T-cell (primary cell): ENCODE results near the gene SETBP1. TPM values are rescaled to one million over a fixed set of nuclear protein-coding genes. Genes with fewer than 3 reads are reported as not detected.

Experiments used
- ATAC-seq, 4 experiments: fragments of 200-7000 bp in 3 of 4; fragments of 150-1000 bp in 1 of 4; cut with Tn5 transposase; replicated peaks in 1 of 4; 1 replicate in 3 of 4; 2 replicates in 1 of 4; pipeline ENCODE4 v1.10.0; 2021; ENCODE audit warnings: moderate library complexity in 3 of 4, mild to moderate bottlenecking in 2 of 4, moderate number of reproducible peaks in 1 of 4
- CTCF ChIA-PET, 2 donors: fragments of 300-600 bp; sonication (Branson Sonifier 250); formaldehyde crosslinking; loops; one replicate each; lab custom pipeline; 2022; ENCODE audit warnings: antibody characterized with exemption in 2 of 2; lab: Charles Lee
- POLR2A ChIA-PET, 2 donors: fragments of 300-600 bp; sonication (Branson Sonifier 250); formaldehyde crosslinking; loops; one replicate each; lab custom pipeline; 2022; ENCODE audit warnings: antibody characterized with exemption in 2 of 2; lab: Charles Lee
- DNase-seq, 35 experiments: peaks; one replicate each; pipeline versions ENCODE4 v3.0.0 to v3.0.0-alpha.2; 2013 to 2023
- H3K27ac ChIP-seq: one replicate; pipeline ENCODE4 v1.5.1; 2013; ENCODE audit warnings: low read length
- H3K27me3 ChIP-seq, 2 experiments: replicated peaks in 1 of 2; 1 replicate in 1 of 2; 2 replicates in 1 of 2; pipeline versions ENCODE4 v1.6.1 to v1.7.0; 2013; ENCODE audit warnings: low read length in 1 of 2, mixed read lengths in 1 of 2; ENCODE audit not compliant: control insufficient read depth in 2 of 2, insufficient read depth in 2 of 2; ENCODE audit errors: extremely low read depth in 1 of 2
- H3K36me3 ChIP-seq, 2 donors: 1 replicate in 1 of 2; 2 replicates in 1 of 2; pipeline versions ENCODE4 v1.6.1 to v1.7.0; 2013; ENCODE audit warnings: low read length in 1 of 2; ENCODE audit not compliant: control insufficient read depth in 2 of 2, insufficient read depth in 1 of 2; ENCODE audit errors: extremely low read depth in 1 of 2
- H3K4me1 ChIP-seq, 2 experiments: 1 replicate in 1 of 2; 2 replicates in 1 of 2; pipeline versions ENCODE4 v1.6.1 to v1.7.0; 2013; ENCODE audit warnings: low read length in 2 of 2, mixed read lengths in 1 of 2; ENCODE audit not compliant: insufficient read depth in 2 of 2, control insufficient read depth in 1 of 2; ENCODE audit errors: extremely low read depth in 1 of 2
- H3K4me3 ChIP-seq, 2 donors: 1 replicate in 1 of 2; 2 replicates in 1 of 2; pipeline versions ENCODE4 v1.5.1 to v1.7.0; 2013; ENCODE audit warnings: mild to moderate bottlenecking in 2 of 2, low read length in 1 of 2, moderate library complexity in 1 of 2; ENCODE audit not compliant: control insufficient read depth in 1 of 2; ENCODE audit errors: extremely low read depth in 1 of 2
- H3K9me3 ChIP-seq: 2 replicates; pipeline ENCODE4 v1.7.0; 2013
- H3K27ac Mint-ChIP-seq, 2 donors: one replicate each; pipeline ENCODE4 v1.8.0; 2020 to 2021; ENCODE audit warnings: mild to moderate bottlenecking in 2 of 2, mixed read lengths in 2 of 2
- H3K27me3 Mint-ChIP-seq, 2 donors: one replicate each; pipeline ENCODE4 v1.8.0; 2021 to 2022; ENCODE audit warnings: mixed read lengths in 2 of 2
- H3K36me3 Mint-ChIP-seq: one replicate; pipeline ENCODE4 v1.8.0; 2021; ENCODE audit warnings: mixed read lengths
- H3K4me1 Mint-ChIP-seq, 3 donors: one replicate each; pipeline ENCODE4 v1.8.0; 2020 to 2022; ENCODE audit warnings: mixed read lengths in 3 of 3, mild to moderate bottlenecking in 1 of 3
- H3K4me3 Mint-ChIP-seq, 3 donors: one replicate each; pipeline ENCODE4 v1.8.0; 2020 to 2022; ENCODE audit warnings: mild to moderate bottlenecking in 3 of 3, mixed read lengths in 3 of 3, moderate library complexity in 3 of 3
- H3K9me3 Mint-ChIP-seq, 3 donors: one replicate each; pipeline ENCODE4 v1.8.0; 2020 to 2022; ENCODE audit warnings: mixed read lengths in 3 of 3
- WGBS: methylation state at CpG from one replicate; pipeline ENCODE4 v1.1.5; 2013; ENCODE audit warnings: missing lambda C conversion rate; ENCODE audit not compliant: insufficient coverage; 5-methylcytosine and 5-hydroxymethylcytosine counted together
- total RNA-seq, 35 experiments: library from RNA in 6 of 35; stranded (reverse) in 6 of 35; fragments of 120-200 nt in 1 of 35; gene quantifications; one replicate each; pipeline versions ENCODE4 v1.2.1 to v1.2.4 and lab custom pipeline; 2013 to 2026

SETBP1 gene
- total RNA-seq, 5 donors from 2014 or later (not counting 1 experiment from before 2014, with no cell fraction given), result 1.6 to 5.7 (median 3.2) TPM

DNA sequence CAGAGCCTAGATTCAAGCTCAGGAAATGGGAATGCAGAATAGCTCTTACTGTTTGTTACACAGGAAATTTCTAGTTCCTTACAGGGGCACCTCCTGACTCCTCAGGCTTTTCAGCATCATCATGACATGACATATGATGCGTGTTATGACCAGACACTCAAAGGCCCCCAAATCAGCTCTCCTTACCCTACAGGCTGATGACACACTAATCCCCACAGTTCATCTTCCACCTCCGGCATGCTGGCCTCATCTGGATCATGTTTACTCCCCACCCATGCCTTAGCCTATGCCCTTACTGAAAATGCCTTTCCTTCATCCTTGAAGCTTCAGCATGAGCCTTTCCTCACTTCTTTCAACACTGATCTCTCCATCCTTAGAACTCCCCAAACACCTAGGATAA, 356.9 kb downstream of the SETBP1 start:
- Histone ChIP-seq H3K4me3 (no peak overlapping the region), H3K4me1 (no peaks in the 10 kb centered on the region), H3K27me3 (no peaks in the 10 kb centered on the region), H3K36me3 (no peaks in the 10 kb centered on the region), H3K27ac (no peak overlapping the region), H3K9me3 (no peaks in the 10 kb centered on the region)
- ChIA-PET CTCF (no interaction called here), POLR2A (no interaction called here)
- Mint-ChIP-seq H3K4me3 (no peak overlapping the region), H3K27ac (no peak overlapping the region), H3K4me1 (no peaks in the 10 kb centered on the region), H3K36me3 (no peaks in the 10 kb centered on the region), H3K9me3 (no peaks in the 10 kb centered on the region), H3K27me3 (no peaks in the 10 kb centered on the region)
- DNase-seq (no peak), ATAC-seq (no peak)
- WGBS, result 100% methylated on average over 2 of the region's 2 CpGs

DNA sequence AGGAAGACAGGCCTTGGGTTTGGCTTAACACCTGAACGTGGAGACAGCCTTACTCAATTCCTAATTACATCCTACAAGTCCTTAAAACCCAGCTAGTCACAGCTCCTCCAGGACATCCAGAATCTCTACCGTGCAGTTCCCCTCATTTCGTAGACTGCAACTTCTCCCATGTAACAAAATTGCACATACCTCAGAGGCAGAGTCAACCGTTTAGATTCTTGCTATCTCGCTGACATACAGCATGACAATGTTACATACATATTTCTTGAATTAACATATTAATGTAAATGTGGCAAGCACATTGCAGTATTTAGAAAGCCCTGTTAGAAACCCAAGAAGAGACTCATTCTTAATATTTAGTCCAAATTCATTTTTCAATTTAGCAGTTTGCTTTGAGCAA, 358.7 kb downstream of the SETBP1 start:
- no peaks in the 10 kb centered on the region for H3K9me3 ChIP-seq
- ATAC-seq (no peak), DNase-seq (no peak)
- Mint-ChIP-seq H3K9me3 (no peaks in the 10 kb centered on the region), H3K27ac (no peak overlapping the region), H3K27me3 (no peaks in the 10 kb centered on the region), H3K36me3 (no peaks in the 10 kb centered on the region), H3K4me1 (no peaks in the 10 kb centered on the region), H3K4me3 (no peak overlapping the region)
- H3K36me3 ChIP-seq, result no peaks in the 10 kb centered on the region
- no peaks in the 10 kb centered on the region for H3K4me1 ChIP-seq
- no peak overlapping the region for H3K4me3 ChIP-seq
- CTCF ChIA-PET, result no interaction called here
- no peak overlapping the region for H3K27ac ChIP-seq
- WGBS, result no CpG with 5 or more reads among the region's 5 CpGs
- H3K27me3 ChIP-seq, result no peaks in the 10 kb centered on the region
- POLR2A ChIA-PET, result no interaction called here

DNA sequence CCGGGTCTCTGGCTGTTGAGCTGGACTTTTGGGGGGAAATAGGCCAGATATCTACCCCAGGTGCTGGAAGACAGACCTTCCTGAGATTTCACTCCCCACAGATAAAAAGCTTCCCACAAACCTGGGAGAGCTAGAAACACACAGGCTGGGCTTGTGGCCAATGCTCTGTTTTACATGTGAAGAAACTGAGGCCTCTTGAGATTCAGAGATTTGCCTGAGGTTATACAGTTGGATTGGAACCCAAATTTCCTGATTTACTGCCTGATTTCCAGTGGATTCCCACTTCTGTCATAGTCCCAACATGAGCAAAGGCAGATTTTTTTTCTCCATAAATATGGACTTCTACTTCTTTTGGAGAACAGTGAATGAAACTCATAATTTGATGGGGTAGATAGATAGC, 360.2 kb downstream of the SETBP1 start:
- H3K9me3 ChIP-seq, result no peaks in the 10 kb centered on the region
- ChIA-PET CTCF (no interaction called here), POLR2A (no interaction called here)
- no peak overlapping the region for H3K27ac ChIP-seq
- no peaks in the 10 kb centered on the region for H3K4me1 ChIP-seq
- H3K27me3 Mint-ChIP-seq, result no peaks in the 10 kb centered on the region
- no peaks in the 10 kb centered on the region for H3K27me3 ChIP-seq
- no CpG with 5 or more reads among the region's 1 CpG for WGBS
- H3K27ac Mint-ChIP-seq, result no peak overlapping the region
- H3K4me3 ChIP-seq, result no peak overlapping the region
- H3K4me3 Mint-ChIP-seq, result no peak overlapping the region
- ATAC-seq (no peak), DNase-seq (no peak)
- no peaks in the 10 kb centered on the region for H3K9me3 Mint-ChIP-seq
- no peaks in the 10 kb centered on the region for H3K36me3 ChIP-seq
- H3K36me3 Mint-ChIP-seq, result no peaks in the 10 kb centered on the region
- H3K4me1 Mint-ChIP-seq, result no peaks in the 10 kb centered on the region

DNA sequence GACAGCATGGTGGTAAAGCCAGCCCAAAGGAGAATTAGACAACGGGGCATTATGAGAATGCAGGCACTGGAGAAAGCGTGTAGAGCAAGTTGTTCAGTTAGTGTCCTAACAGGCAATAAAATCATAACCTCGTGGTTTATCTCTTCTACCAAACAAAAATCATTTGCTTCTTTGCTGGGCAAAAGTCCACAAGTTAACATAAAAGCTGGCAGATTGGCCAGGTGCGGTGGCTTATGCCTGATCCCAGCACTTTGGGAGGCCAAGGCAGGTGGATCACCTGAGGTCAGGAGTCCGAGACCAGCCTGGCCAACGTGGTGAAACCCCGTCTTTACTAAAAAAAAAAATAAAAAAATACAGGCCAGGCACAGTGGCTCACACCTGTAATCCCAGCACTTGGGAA, 364.1 kb downstream of the SETBP1 start:
- H3K36me3 ChIP-seq, result no peaks in the 10 kb centered on the region
- no peak overlapping the region for H3K4me3 Mint-ChIP-seq
- no peaks in the 10 kb centered on the region for H3K27me3 ChIP-seq
- H3K9me3 ChIP-seq, result no peaks in the 10 kb centered on the region
- H3K4me1 ChIP-seq, result no peaks in the 10 kb centered on the region
- H3K9me3 Mint-ChIP-seq, result no peaks in the 10 kb centered on the region
- no peak overlapping the region for H3K27ac ChIP-seq
- H3K27me3 Mint-ChIP-seq, result no peaks in the 10 kb centered on the region
- no peak overlapping the region for H3K4me3 ChIP-seq
- H3K27ac Mint-ChIP-seq, result no peak overlapping the region
- DNase-seq (no peak), ATAC-seq (no peak)
- H3K4me1 Mint-ChIP-seq, result no peaks in the 10 kb centered on the region
- WGBS, result 79% methylated on average over 4 of the region's 7 CpGs
- no peaks in the 10 kb centered on the region for H3K36me3 Mint-ChIP-seq
- ChIA-PET POLR2A (no interaction called here), CTCF (interaction anchor here in 1 of 2 donors (0.6 kb wide), 1 partner anchor 637 kb away, joined by 3 read pairs; no protein-coding TSS in a partner anchor)

DNA sequence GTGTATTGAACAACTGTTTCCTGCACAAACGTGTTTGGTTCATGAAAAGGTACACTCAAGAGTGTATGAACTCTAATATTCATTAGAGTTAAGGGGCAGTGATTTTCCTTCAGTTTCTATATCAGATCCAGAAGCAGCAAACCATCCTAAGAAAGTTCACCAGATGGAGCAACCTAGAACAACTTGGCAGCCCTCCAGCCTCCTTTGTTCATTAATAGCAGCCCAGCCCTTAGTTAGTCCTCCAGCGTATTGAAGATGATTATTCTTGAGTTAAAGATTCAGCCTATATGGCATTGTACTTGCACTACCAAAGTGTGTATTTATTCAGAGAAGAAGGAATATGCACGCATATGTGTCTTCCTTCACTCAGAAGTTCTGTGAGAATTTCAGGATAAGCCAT, 365.5 kb downstream of the SETBP1 start:
- no peak overlapping the region for H3K4me3 Mint-ChIP-seq
- no peaks in the 10 kb centered on the region for H3K4me1 Mint-ChIP-seq
- Histone ChIP-seq H3K36me3 (no peaks in the 10 kb centered on the region), H3K4me1 (no peaks in the 10 kb centered on the region), H3K4me3 (no peak overlapping the region), H3K9me3 (no peaks in the 10 kb centered on the region), H3K27ac (no peak overlapping the region), H3K27me3 (no peaks in the 10 kb centered on the region)
- no peak for ATAC-seq
- DNase-seq, result no peak
- CTCF ChIA-PET, result no interaction called here
- H3K9me3 Mint-ChIP-seq, result no peaks in the 10 kb centered on the region
- H3K36me3 Mint-ChIP-seq, result no peaks in the 10 kb centered on the region
- POLR2A ChIA-PET, result no interaction called here
- WGBS, result 60% methylated on average over 1 of the region's 3 CpGs
- H3K27ac Mint-ChIP-seq, result no peak overlapping the region
- no peaks in the 10 kb centered on the region for H3K27me3 Mint-ChIP-seq

DNA sequence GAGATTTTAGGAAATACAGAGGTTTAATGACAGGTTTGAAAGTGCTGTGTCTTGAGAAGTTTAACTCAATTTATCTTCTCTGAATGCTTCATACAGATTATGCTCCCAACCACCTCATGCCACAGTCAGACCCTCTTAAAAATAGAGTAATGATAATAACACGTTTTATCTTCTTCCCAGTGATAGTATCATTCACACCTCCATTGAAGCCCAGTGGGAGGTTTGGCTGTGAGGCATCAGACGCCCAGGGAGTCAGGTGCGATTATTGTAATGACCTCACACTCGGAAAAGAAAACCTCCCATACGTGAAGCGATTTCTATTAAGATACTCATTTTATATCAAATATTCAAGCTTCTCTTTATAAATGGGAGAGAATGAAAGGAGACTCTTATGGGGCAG, 366.3 kb downstream of the SETBP1 start:
- Mint-ChIP-seq H3K27ac (no peak overlapping the region), H3K36me3 (no peaks in the 10 kb centered on the region), H3K4me3 (no peak overlapping the region), H3K9me3 (no peaks in the 10 kb centered on the region), H3K27me3 (no peaks in the 10 kb centered on the region), H3K4me1 (no peaks in the 10 kb centered on the region)
- Histone ChIP-seq H3K4me3 (no peak overlapping the region), H3K36me3 (no peaks in the 10 kb centered on the region), H3K27ac (no peak overlapping the region), H3K9me3 (no peaks in the 10 kb centered on the region), H3K27me3 (no peaks in the 10 kb centered on the region), H3K4me1 (no peaks in the 10 kb centered on the region)
- CTCF ChIA-PET, result no interaction called here
- POLR2A ChIA-PET, result no interaction called here
- DNase-seq (no peak), ATAC-seq (no peak)
- WGBS, result no CpG with 5 or more reads among the region's 6 CpGs
